RWPE2 (cell line): Measurements from ENCODE around the gene SPECC1.
"Not testable (repeated sequence)": the region's sequence is repeated elsewhere in the genome, so short reads cannot be mapped to it uniquely, and the experiment has no call there.

Source experiments
- ATAC-seq: fragments of 200-7000 bp; cut with Tn5 transposase; 3 replicates; pipeline ENCODE4 v1.9.1; 2021; ENCODE audit warnings: low read depth
- DNase-seq: peaks from one replicate; pipeline ENCODE4 v3.0.0-alpha.2; 2020; ENCODE audit warnings: low spot score
- H3K27ac ChIP-seq: fragments of 450-650 bp; 2 replicates; pipeline ENCODE4 v1.5.1; 2017; ENCODE audit warnings: mild to moderate bottlenecking; ENCODE audit not compliant: poor library complexity, severe bottlenecking
- H3K27me3 ChIP-seq: fragments of 250-450 bp; sonication (Bioruptor Pico); 2 replicates; pipeline ENCODE4 v1.5.1; 2021; ENCODE audit warnings: mild to moderate bottlenecking, moderate library complexity; ENCODE audit not compliant: insufficient read depth, poor library complexity, severe bottlenecking
- H3K36me3 ChIP-seq: fragments of 250-450 bp; sonication (Bioruptor Pico); 2 replicates; pipeline ENCODE4 v1.5.1; 2020; ENCODE audit warnings: low read depth, mild to moderate bottlenecking, moderate library complexity
- H3K4me1 ChIP-seq: fragments of 250-450 bp; sonication (Bioruptor Pico); 2 replicates; pipeline ENCODE4 v1.5.1; 2021; ENCODE audit warnings: mild to moderate bottlenecking, moderate library complexity; ENCODE audit not compliant: insufficient read depth, poor library complexity, severe bottlenecking
- H3K4me3 ChIP-seq: fragments of 250-450 bp; sonication (Bioruptor Pico); 2 replicates; pipeline ENCODE4 v1.5.1; 2021; ENCODE audit warnings: mild to moderate bottlenecking, moderate library complexity; ENCODE audit not compliant: severe bottlenecking
- H3K9me3 ChIP-seq: fragments of 250-450 bp; sonication (Bioruptor Pico); 2 replicates; pipeline ENCODE4 v1.5.1; 2021; ENCODE audit warnings: mild to moderate bottlenecking, moderate library complexity; ENCODE audit not compliant: severe bottlenecking
- TF ChIP-seq, protein P1 (sequence below): fragments of 450-650 bp; IDR thresholded peaks from one replicate; pipeline ENCODE4 v1.5.1; 2017; ENCODE audit warnings: mild to moderate bottlenecking, moderate library complexity; ENCODE audit not compliant: poor library complexity, severe bottlenecking

SPECC1 gene

GRCh38 chr17:20096430-20096829 lies 87.3 kb downstream of the SPECC1 start:
- ATAC-seq (no peak), DNase-seq (no peak)
- TF ChIP-seq, protein P1, sequence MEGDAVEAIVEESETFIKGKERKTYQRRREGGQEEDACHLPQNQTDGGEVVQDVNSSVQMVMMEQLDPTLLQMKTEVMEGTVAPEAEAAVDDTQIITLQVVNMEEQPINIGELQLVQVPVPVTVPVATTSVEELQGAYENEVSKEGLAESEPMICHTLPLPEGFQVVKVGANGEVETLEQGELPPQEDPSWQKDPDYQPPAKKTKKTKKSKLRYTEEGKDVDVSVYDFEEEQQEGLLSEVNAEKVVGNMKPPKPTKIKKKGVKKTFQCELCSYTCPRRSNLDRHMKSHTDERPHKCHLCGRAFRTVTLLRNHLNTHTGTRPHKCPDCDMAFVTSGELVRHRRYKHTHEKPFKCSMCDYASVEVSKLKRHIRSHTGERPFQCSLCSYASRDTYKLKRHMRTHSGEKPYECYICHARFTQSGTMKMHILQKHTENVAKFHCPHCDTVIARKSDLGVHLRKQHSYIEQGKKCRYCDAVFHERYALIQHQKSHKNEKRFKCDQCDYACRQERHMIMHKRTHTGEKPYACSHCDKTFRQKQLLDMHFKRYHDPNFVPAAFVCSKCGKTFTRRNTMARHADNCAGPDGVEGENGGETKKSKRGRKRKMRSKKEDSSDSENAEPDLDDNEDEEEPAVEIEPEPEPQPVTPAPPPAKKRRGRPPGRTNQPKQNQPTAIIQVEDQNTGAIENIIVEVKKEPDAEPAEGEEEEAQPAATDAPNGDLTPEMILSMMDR, result no peak
- no peaks in the 10 kb centered on the region for H3K9me3 ChIP-seq
- no peak overlapping the region for H3K4me3 ChIP-seq
- H3K27ac ChIP-seq, result no peak overlapping the region
- H3K27me3 ChIP-seq, result no peaks in the 10 kb centered on the region
- H3K4me1 ChIP-seq, result no peaks in the 10 kb centered on the region
- no peaks in the 10 kb centered on the region for H3K36me3 ChIP-seq

- H3K4me1 ChIP-seq, result no peaks in the 10 kb centered on the region
- no peaks in the 10 kb centered on the region for H3K27me3 ChIP-seq
- H3K9me3 ChIP-seq, result no peaks in the 10 kb centered on the region
- H3K4me3 ChIP-seq, result no peak overlapping the region
- no peak for DNase-seq
- H3K27ac ChIP-seq, result no peak overlapping the region
- H3K36me3 ChIP-seq, result no peaks in the 10 kb centered on the region
- ATAC-seq, result no peak
- TF ChIP-seq, protein P1, result no peak
These were observed 88.2 kb downstream of the SPECC1 start for GRCh38 chr17:20097330-20097729.

GRCh38 chr17:20098314-20098713 lies 89.2 kb downstream of the SPECC1 start:
- Histone ChIP-seq H3K9me3 (no peaks in the 10 kb centered on the region), H3K36me3 (no peaks in the 10 kb centered on the region), H3K27me3 (no peaks in the 10 kb centered on the region), H3K27ac (no peak overlapping the region), H3K4me3 (no peak overlapping the region), H3K4me1 (no peaks in the 10 kb centered on the region)
- TF ChIP-seq, protein P1, result no peak
- DNase-seq, result no peak
- ATAC-seq, result no peak

GRCh38 chr17:20100806-20101205 lies 91.6 kb downstream of the SPECC1 start:
- not testable (repeated sequence) for H3K9me3 ChIP-seq, H3K36me3 ChIP-seq, DNase-seq, H3K27ac ChIP-seq, H3K4me1 ChIP-seq, H3K4me3 ChIP-seq, ATAC-seq, H3K27me3 ChIP-seq

GRCh38 chr17:20103454-20104446 lies 94.6 kb downstream of the SPECC1 start:
- Histone ChIP-seq H3K27me3 (no peaks in the 10 kb centered on the region), H3K4me3 (no peak overlapping the region), H3K36me3 (no peaks in the 10 kb centered on the region), H3K9me3 (no peaks in the 10 kb centered on the region), H3K27ac (no peak overlapping the region), H3K4me1 (no peaks in the 10 kb centered on the region)
- TF ChIP-seq, protein P1, result no peak
- DNase-seq (no peak), ATAC-seq (no peak)
